Measurements from ENCODE around the gene LDB1.
A peak's percentile ranks its signal among the peaks of the same experiment; 100 is the strongest.

The LDB1 gene

DNA sequence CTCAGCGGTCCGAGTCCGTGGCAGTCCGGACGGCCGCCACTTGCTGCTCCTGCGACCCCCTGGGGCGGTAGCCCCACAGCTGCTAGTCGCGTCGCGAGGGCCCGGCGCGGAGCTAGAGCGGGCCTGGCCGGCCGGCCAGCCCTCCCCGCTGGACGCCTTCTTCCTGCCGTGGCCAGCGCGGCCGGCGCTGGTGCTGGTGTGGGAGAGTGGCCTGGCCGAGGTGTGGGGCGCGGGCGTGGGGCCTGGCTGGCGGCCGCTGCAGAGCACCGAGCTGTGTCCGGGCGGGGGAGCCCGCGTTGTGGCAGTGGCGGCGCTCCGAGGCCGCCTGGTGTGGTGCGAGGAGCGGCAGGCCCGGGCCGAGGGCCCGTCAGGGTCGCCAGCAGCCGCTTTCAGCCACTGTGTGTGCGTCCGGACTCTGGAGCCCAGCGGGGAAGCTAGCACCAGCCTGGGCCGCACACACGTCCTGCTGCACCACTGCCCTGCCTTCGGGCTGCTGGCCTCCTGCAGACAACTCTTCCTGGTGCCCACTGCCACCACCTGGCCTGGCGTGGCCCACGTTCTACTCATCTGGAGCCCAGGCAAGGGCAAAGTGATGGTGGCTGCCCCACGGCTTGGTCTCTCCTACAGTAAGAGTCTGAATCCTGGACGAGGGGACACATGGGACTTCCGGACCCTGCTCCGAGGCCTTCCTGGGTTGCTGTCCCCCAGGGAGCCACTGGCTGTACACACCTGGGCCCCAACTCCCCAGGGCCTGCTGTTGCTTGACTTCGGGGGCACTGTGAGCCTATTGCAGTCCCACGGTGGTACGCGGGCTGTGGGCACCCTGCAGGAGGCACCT is 54.4 kb downstream of the LDB1 start:
- TF ChIP-seq, protein P1, sequence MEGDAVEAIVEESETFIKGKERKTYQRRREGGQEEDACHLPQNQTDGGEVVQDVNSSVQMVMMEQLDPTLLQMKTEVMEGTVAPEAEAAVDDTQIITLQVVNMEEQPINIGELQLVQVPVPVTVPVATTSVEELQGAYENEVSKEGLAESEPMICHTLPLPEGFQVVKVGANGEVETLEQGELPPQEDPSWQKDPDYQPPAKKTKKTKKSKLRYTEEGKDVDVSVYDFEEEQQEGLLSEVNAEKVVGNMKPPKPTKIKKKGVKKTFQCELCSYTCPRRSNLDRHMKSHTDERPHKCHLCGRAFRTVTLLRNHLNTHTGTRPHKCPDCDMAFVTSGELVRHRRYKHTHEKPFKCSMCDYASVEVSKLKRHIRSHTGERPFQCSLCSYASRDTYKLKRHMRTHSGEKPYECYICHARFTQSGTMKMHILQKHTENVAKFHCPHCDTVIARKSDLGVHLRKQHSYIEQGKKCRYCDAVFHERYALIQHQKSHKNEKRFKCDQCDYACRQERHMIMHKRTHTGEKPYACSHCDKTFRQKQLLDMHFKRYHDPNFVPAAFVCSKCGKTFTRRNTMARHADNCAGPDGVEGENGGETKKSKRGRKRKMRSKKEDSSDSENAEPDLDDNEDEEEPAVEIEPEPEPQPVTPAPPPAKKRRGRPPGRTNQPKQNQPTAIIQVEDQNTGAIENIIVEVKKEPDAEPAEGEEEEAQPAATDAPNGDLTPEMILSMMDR (conservative IDR thresholded peaks at IDR 0.05), result no peak; the same call in 1 of the 2 replicates
- peak; percentile 99 for TF ChIP-seq ZFX (IDR thresholded peaks at IDR 0.05)
- peak overlapping the region; percentile 98 for H3K27ac ChIP-seq

DNA sequence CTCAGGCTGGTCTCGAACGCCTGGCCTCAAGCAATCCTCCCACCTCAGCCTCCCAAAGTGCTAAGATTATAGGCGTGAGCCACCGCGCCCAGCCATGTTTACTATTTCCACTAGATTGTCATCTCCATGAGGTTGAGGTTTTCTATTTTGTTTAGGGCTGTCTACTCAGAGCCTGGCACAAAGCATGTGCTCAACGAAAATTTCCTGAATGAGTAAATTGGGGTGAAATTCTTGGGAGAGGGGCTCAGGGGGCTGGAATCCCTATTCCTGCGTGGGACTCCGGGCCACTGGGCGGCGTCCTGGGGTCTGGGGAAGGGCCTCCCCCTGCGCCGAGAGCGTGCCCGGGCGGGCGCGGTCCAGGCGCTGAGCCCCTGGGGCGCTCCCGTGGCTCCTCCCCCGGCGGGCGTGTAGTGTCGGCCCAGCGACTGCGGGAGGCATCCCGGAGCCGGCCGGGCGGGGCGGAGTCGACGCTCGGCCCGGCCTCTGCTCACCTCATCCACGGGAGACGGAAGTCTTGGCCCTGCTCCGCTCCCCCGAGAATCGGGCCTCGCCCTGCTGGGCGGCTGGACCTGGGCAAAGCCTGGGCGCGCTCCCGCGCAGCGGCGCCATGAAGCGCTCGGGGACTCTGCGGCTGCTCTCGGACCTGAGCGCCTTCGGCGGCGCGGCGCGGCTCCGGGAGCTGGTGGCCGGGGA is 55.2 kb downstream of the LDB1 start, which contains the start of gene HPS6:
Gene HPS6 (plus strand): TSS at position 482 of the 693 bp plus-strand sequence. CDS start 126 bp downstream, at position 608.
- peak within 1 kb of the TSS; percentile 98 for H3K27ac ChIP-seq
- TF ChIP-seq, protein P1 (conservative IDR thresholded peaks at IDR 0.05), result peak; percentile 40
- TF ChIP-seq ZFX (IDR thresholded peaks at IDR 0.05), result no peak

DNA sequence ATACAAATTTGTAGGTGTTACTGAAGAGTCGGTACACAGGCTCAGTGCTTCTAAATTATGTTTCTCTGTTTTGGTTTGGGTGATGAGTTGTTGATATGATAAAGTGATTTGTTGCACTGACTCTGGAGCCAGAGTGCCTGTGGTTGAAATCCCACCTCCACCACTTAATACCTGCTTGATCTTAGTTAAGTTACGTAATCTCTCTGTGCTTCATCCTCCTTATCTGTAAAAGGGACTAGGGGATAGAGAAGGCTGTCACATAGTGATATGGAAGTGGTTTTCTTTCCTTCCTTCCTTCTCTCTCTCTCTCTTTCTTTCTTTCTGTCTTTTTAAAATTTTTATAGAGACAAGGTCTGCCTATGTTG is 55.7 kb downstream of the LDB1 start:
- TF ChIP-seq, protein P1 (conservative IDR thresholded peaks at IDR 0.05), result no peak
- TF ChIP-seq ZFX (IDR thresholded peaks at IDR 0.05), result no peak
- H3K27ac ChIP-seq, result peak overlapping the region; percentile 98

DNA sequence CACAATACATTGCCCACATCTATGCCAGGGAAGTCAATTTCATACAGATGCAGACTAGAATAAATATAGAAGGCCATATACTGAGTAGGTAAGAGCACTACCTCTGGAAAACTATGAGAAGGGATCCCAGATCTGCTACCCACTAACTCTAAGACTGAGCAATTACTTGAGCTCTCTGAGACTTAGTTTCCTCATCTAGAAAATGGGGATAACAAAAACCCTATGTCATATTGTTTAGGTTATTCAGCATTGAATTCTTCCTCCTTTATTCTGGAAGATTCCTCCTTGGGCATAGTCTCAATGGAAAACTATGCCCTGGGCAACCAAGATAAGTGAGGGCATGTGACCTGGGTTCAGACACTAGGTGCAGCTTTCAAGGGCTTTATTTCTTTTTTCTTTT is 60.2 kb downstream of the LDB1 start:
- no peak overlapping the region for H3K27ac ChIP-seq
- no peak for TF ChIP-seq ZFX (IDR thresholded peaks at IDR 0.05)
- TF ChIP-seq, protein P1 (conservative IDR thresholded peaks at IDR 0.05), result no peak

Measured in C4-2B (cell line).